ENCODE data around the gene VEGFA. TPM values are rescaled to one million over a fixed set of nuclear protein-coding genes. Genes with fewer than 3 reads are reported as not detected.

The VEGFA gene
- polyA plus RNA-seq, 3 donors: 19.0 to 454 (median 32.0) TPM

- Histone ChIP-seq H3K4me2 (replicated peaks; ENCODE audit: extremely low read depth, low read length, poor library complexity, severe bottlenecking) (no peak overlapping the region), H3K36me3 (replicated peaks in 1 of 2; ENCODE audit: control insufficient read depth in 1 of 2, insufficient read depth in 2 of 2, low read length in 2 of 2) (no peaks in the 10 kb centered on the region), H3K4me3 (replicated peaks in 1 of 3; ENCODE audit: low read depth in 2 of 3, low read length in 3 of 3) (no peak overlapping the region), H3K79me2 (ENCODE audit: insufficient read depth, low read length) (no peaks in the 10 kb centered on the region), H3K4me1 (ENCODE audit: control insufficient read depth in 1 of 2, insufficient read depth in 2 of 2, low read length in 2 of 2) (no peaks in the 10 kb centered on the region), H3K9ac (ENCODE audit: insufficient read depth, low read length, poor library complexity, severe bottlenecking) (no peak overlapping the region), H3K9me3 (replicated peaks in 1 of 2; ENCODE audit: control insufficient read depth in 1 of 2, insufficient read depth in 1 of 2, low read length in 2 of 2) (no peaks in the 10 kb centered on the region), H3K27ac (ENCODE audit: low read depth in 1 of 2, low read length in 2 of 2) (no peak overlapping the region), H2AFZ (ENCODE audit: insufficient read depth, low read depth, low read length, poor library complexity, severe bottlenecking) (no peak overlapping the region), H4K20me1 (ENCODE audit: insufficient read depth, low read length) (no peaks in the 10 kb centered on the region), H3K27me3 (ENCODE audit: control insufficient read depth in 2 of 2, insufficient read depth in 2 of 2, low read length in 2 of 2) (peaks cover 0 to 6% of the 10 kb centered on the region in 2 donors)
- Mint-ChIP-seq H3K4me1 (no peaks in the 10 kb centered on the region), H3K27ac (no peak overlapping the region), H3K9me3 (no peaks in the 10 kb centered on the region), H3K36me3 (no peaks in the 10 kb centered on the region), H3K4me3 (no peak overlapping the region), H3K27me3 (ENCODE audit: low read depth in 3 of 3) (peaks cover 3 to 20% (median 16%) of the 10 kb centered on the region in 3 donors)
- DNase-seq: no peak
- no CpG with 5 or more reads among the region's 2 CpGs for WGBS (ENCODE audit: insufficient coverage)
- intact Hi-C loops (cut with micrococcal nuclease): no loop called here
- TF ChIP-seq CTCF (IDR thresholded peaks at IDR 0.05): no peak
These were observed 21.2 kb upstream of the VEGFA start for GRCh38 chr6:43748765-43749164.

GRCh38 chr6:43749461-43749860 is 20.6 kb upstream of the VEGFA start:
- H3K4me1 Mint-ChIP-seq: no peaks in the 10 kb centered on the region
- H3K79me2 ChIP-seq (ENCODE audit: insufficient read depth, low read length): no peaks in the 10 kb centered on the region
- 86% methylated on average over 1 of the region's 2 CpGs for WGBS (ENCODE audit: insufficient coverage)
- TF ChIP-seq CTCF (IDR thresholded peaks at IDR 0.05): no peak
- no peaks in the 10 kb centered on the region for H3K9me3 ChIP-seq (replicated peaks in 1 of 2; ENCODE audit: control insufficient read depth in 1 of 2, insufficient read depth in 1 of 2, low read length in 2 of 2)
- no peaks in the 10 kb centered on the region for H3K36me3 ChIP-seq (replicated peaks in 1 of 2; ENCODE audit: control insufficient read depth in 1 of 2, insufficient read depth in 2 of 2, low read length in 2 of 2)
- intact Hi-C loops (cut with micrococcal nuclease): no loop called here
- DNase-seq: no peak
- H3K4me3 ChIP-seq (replicated peaks in 1 of 3; ENCODE audit: low read depth in 2 of 3, low read length in 3 of 3): no peak overlapping the region
- H3K27me3 Mint-ChIP-seq (ENCODE audit: low read depth in 3 of 3): peaks cover 3 to 20% (median 13%) of the 10 kb centered on the region in 3 donors
- no peak overlapping the region for H3K4me3 Mint-ChIP-seq
- no peak overlapping the region for H3K27ac Mint-ChIP-seq
- no peak overlapping the region for H2AFZ ChIP-seq (ENCODE audit: insufficient read depth, low read depth, low read length, poor library complexity, severe bottlenecking)
- H4K20me1 ChIP-seq (ENCODE audit: insufficient read depth, low read length): no peaks in the 10 kb centered on the region
- H3K27ac ChIP-seq (ENCODE audit: low read depth in 1 of 2, low read length in 2 of 2): no peak overlapping the region
- H3K4me1 ChIP-seq (ENCODE audit: control insufficient read depth in 1 of 2, insufficient read depth in 2 of 2, low read length in 2 of 2): no peaks in the 10 kb centered on the region
- H3K9me3 Mint-ChIP-seq: no peaks in the 10 kb centered on the region
- H3K27me3 ChIP-seq (ENCODE audit: control insufficient read depth in 2 of 2, insufficient read depth in 2 of 2, low read length in 2 of 2): peaks cover 0 to 6% of the 10 kb centered on the region in 2 donors
- no peak overlapping the region for H3K9ac ChIP-seq (ENCODE audit: insufficient read depth, low read length, poor library complexity, severe bottlenecking)
- no peaks in the 10 kb centered on the region for H3K36me3 Mint-ChIP-seq
- H3K4me2 ChIP-seq (replicated peaks; ENCODE audit: extremely low read depth, low read length, poor library complexity, severe bottlenecking): no peak overlapping the region

Data from CD14-positive monocyte (primary cell).